HG03196 (cell line): ENCODE measurements around the gene CA4.

ENCODE experiments used
- ATAC-seq: cut with Tn5 transposase; IDR thresholded peaks from one replicate; pipeline ENCODE4 v1.9.1; 2021; ENCODE audit not compliant: unreplicated experiment

CA4 gene

DNA sequence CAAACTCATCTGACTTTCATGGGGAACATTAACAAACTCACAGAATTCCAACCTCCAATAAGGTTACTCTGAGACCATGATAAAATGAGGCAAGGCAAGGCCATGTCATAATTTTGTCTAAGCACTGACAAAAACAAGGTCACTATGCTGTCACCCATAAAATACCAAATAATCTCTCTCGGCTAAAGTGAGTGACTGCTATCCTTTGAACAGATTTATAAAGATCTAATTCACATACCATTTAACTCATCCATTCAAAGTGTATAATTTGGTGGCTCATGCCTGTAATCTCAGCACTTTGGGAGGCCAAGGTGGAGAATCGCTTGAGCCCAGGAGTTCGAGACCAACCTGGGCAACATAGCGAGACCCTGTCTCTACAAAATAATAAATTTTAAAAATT lies 20.6 kb upstream of the CA4 start:
- no peak for ATAC-seq

DNA sequence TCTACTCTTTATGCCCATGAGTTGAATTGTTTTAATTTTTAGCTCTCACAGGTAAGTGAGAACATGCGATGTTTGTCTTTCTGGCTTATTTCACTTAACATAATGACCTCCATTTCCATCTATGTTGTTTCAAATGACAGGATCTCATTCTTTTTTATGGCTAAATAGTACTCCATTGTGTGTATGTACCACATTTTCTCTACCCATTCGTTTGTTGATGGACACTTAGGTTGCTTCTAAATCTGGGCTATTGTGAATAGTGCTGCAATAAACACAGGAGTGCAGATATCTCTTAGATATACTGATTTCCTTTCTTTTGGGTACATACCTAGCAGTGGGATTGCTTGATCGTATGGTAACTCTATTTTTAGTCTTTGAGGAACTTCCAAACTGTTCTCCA lies 19.3 kb upstream of the CA4 start:
- ATAC-seq: no peak

DNA sequence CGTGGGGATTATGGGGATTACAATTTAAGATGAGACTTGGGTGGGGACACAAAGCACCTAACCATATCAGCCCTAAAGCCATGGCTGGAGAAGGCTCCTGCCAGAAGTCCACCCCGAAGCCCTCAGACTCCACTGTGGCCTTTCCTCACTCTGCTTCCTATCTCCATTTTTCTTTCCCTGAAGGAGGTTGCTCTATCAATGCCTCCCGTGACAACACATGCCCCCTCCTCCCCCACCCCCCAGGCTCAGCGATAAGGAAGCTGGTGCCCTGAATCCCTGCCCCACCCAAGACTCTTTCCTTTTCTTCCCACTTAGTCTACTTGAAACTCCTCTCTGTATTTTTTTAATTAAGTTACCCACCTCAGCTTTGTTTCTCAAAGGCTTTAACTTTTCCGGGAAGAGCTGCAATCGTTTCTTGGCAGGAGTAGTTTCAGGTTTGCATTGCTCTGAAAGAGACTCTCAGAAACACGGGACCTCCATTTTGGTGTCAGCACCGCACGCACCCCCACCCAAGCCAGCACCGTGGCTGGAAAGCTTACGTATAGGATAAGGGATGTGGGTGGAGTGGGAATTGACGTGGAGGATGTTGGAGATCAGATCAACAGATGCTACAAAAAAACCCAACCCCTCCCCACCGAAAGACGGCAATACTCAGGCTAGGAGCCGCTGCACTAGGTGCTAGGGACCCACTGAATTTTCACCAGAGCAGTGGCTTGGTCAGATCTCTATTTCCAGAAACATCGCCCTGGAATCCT lies 15.2 kb upstream of the CA4 start:
- ATAC-seq: no peak

DNA sequence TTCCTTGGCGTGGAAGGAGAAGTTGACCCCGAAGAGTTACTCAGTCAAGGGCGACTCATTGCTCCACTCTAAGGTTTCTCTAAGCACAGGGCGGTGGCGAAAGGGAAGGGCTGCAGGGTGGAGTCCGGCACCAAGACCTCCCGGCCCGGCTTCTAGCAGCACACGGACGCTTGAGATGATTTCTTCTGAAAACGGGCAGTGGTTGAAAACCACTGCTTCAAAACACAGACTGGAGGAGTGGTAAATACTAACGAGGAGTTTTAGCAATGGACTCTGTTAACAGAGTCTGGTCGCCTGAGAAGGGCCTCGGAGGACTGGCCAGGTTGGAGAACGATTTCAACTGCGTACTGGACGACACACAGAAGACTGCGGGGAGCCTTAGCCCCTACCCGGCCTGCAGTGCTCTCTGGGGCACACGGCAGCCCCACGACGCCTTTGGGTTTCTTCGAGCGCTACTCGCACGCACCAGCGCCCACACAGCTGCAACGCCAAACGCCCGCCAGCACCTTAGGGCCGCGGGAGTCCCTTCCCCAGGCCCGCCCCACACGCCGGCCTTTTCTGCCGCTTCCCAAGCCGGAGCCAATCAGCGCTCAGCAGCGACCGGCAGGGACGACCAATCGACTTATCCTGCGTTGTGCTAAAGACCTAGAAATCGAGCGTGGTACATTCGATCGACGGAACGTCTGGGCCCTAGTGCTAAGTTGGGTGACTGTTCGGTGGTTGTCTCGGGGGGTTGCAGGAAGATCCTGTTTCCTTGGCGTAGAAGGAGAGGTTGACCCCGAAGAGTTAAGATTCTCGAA lies 14.4 kb upstream of the CA4 start:
- peak; percentile 85 for ATAC-seq

DNA sequence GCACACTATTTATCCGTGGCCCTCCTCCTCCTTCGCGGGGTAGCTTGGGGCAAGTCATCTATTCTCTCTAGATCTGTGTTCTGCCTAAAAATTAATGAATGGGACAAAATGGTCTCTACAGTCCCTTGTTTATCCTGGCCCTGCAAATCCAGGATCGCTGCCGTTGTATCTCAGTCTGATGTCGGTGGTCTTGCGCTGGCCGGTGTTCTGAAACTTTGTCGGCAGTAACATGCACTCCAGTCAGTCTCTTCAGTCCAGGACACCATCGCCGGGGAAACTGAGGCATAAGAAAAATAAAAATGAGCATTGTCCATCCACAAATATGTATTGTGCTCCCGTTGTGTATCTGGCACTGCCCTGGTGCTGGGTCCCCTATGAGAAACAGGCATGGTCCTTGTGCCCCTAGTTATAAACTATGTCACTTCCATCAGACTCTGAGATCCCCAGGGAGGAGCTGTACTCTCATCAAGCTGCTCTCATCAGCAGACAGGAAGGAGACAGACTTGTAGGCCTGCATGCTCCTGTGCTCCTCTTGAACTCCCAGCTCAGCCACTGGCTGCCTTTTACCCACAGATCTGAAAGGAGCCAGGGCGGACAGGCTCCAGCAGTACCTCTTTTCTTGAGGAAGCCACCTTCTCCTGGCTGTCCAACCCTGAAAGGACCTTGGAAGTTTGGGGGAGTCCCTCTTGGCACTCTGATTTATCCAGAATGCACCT lies 13.7 kb upstream of the CA4 start:
- ATAC-seq: no peak

DNA sequence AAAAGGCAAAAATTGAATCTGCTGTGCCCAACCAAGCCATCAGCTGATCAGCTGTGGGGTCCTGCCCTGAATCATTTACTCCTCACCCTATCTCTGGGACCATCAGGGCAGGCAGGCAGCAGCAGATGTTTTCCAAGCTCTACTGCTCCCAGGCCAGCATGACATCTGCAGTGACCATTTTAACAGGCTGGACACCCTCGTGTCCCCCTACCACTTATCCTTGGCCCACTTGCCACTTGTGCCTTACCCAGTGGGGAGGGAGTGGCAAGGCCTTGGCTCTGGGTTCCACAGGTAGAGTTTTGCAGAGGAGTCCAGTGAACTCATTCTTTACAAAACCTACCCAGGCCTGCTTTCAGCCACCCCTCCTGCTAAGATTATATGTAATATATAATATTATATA lies 12.0 kb upstream of the CA4 start:
- no peak for ATAC-seq

DNA sequence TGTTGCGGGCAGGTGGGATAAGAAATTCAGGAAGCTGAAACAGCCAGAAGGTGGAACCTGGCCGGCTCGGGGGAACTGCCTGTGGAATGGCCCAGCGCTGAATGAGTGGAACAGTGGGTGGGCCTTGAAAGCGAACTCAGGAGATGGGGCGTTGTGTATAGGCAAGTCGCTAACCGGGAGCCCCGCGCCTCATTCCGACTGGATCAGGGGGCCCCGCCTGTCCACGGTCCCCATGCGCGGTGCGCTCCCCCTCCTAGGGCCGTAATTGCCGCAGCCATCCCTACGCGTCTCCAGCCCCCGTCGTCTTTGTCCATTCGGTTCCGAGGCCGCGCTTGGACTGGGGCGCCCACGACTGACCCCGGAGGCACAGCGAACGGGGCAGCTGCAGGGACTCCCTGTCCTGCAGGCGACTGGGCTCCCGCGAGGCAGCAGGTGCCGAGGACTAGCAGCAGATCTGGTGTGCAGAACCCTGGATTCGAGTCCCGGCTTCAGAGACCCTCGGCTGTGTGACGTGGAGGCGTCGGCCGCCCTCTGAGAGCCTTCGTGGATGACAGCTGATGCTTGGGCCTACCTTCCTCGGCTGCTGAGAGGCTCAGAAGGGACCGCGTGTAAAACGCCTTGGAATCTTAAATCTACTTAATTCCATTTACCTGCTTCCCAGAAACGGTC lies 10.9 kb upstream of the CA4 start:
- no peak for ATAC-seq

DNA sequence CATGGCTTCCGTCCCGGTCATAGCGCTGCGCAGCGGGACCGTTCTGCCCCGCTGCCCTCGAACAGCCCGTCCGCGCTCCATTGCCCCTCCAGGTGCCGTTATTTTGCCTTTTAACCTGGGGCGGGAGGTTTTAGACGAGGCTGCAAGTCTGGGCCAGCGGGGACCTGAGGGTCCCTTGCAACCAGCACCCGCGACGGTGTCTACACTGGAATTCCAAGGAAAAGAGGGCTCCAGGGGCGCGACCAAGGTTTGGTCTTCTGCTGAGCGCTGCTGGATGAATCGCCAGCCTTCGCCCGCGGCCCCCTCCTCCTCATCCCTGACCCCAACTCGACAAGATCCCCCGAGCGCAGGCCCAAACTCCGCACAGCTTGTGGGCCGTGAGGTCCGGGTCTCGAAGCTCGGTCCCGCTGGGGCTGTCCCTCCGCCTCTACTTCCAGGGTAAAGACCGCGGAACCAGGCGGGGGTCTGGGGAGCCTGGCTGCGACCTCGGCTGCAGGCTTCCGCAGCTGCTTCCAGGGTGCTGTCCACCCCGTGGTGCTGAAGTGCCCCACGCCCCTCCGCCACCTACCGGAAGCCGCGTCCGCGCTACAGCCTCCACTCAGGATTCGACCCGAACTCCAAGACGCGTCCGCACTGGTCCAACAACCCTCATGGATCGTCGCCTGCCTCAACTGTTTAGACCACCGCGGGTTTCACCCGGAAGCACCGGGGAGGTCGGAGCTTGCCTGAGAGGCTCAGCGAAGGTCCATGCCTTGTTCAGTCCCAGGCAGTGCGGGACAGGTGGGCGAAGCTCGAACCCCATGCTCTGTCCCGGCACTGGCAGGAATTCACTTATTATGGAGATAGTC lies 10.1 kb upstream of the CA4 start:
- ATAC-seq: no peak

DNA sequence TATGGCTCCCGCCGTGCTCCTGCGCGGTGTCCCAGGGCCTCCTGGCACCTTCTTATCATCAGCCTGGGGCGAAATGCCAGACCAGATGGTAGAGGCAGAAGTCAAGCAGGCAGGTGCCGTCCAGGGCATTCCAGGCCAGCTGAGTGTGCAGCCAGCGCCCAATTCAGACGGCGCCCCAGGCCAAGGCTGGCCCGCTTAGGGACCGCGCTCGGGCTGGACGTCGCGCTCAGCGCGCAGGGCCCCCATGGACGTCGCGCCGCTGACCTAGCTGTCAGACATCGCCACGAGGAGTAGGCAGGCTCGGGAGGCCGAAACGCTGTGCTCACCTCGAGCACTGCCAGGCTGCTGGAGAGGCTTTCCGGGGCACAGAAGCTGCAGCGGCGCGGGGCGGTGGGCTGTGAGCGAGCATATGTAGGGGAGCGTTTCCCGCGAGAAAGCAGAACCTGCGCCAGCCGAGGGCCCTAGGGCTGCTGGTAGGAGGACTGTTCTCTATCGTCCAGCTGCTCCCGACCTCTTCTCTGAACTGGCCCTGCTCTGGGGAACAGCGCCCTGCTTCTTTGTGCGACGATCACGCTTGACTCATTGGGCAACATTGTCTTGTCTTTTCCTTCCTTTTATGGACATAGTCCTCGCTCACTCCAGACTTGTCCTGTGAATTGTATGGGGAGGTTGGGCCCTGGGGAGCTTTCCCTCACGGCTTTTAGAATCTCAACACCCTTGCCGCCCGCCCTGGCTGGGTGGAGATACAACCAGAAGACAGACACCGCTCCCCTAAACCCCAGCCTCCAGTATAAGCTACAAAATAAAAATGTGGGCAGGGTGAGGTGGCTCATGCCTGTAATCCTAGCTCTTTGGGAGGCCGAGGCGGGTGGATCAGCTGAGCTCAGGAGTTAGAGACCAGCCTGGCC lies 8.4 kb upstream of the CA4 start:
- ATAC-seq: no peak

DNA sequence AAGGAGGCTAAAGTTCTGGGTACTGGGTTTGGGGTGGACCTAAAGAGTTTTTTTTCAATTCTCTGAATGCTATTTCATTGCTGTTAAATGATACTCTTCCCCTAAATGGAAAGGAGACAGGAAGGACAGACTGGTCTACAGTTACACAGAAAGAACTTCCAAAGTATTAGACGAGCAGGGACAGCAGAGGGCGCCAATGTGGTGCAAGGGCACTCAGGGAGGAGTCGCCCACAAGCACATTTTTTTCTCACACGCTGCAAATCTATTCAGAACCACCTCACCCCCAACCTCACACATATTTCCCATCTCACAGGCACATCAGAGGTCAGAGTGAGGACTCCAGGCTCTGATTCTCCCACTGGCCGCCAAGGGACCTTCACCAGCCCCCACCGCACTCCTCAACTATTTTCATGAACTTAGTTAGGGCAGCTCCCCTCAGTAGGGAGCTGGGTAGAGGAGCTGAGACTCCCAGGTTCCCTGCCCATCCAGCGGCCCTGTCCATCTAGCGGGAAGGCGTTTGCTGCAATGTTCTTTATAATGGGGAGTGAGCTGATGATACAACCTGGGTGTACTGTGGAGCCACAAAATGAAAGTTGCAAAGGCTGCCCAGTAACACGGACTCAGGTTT lies 6.8 kb upstream of the CA4 start:
- ATAC-seq: no peak

DNA sequence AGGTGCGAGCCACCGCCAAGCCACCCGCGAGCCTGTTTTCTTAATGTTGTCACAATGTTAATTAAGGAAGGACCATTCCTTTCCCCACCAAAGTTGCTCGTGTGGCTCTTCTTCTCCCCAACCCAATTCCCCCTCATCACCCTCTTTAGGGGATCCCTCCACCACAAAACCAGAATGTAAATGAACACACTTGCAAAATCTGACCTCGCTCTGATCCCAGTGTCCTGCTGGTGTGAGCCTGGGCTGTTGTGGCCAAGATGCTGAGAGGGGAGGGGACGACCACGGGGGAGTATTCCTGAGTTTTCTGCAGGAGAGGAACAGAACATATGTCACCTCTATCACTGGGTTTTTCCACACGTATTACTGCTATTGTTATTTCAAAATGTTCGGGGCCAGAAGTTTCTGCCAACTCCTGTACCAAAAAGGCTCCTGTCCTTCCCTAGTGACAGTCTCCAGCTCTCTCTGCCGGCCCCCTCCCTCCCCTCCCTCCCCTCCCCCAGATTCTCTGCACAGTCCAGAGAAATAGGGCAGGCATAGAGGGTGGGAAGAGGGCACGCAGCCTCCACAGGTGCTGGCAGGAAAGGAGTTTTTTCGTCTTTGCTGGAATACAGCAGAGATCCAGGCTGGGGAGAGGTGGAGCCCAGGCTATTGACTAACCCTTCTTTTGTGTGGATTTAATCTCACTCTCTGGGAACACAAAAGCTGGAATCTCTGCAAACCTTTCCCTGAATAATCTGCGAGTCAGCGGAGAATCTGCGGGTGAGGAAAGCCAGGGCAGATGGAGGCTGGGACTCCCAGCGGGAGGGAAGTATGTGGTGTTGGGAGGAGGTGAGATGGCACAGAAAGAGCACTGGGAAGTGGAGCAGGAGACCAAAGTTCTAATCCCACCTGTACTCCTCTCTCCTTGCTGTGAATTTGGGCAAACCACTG lies 4.5 kb upstream of the CA4 start:
- ATAC-seq: no peak

DNA sequence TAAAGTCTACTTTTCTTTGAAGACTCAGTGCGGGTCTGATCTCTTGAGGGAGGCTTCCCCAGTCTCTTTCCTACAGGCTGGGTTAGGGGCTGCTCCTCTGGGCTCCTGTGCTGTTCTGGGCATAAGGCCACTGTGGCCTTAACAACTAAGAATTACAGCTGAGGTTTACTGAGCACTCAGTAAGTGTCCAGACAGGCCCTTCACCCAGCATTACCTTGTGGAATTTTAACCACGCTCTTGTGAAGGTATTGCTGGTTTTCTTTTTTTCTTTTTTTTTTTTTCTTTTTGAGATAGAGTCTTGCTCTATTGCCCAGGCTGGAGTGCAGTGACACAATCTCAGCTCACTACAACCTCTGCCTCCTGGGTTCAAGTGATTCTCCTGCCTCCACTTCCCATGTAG lies 3.6 kb upstream of the CA4 start:
- no peak for ATAC-seq

DNA sequence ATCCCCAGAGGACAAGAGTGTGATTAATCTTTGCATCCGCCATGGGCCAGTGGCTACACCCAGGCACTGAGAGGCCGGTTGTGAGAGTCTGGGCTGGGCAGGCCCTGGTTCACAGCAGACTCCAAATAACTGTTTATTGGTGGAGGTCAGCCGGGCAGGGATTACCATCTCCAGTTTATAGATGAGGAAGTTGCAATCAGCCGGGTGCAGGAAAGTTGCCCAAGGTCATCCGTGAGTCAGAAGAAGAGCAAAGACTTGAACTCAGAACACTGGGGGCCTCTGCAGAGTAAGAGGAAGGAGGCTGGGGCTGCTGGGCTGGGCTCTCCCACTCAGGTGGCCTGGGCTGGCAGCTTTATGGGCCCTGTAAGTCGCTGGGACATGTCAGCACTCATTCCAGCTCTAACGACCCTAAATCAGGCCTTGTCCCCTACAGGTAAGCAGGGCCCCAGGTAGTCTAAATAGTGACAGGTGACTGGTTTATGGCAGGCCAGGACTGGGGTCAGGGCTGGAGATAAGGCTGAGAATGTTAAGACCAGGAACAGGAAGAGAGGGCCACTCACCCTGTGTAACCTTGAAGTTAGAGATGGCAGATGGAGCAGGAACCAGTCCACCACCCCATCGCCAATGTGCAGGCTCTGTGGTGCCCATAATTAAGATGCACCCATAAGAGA lies 2.1 kb upstream of the CA4 start:
- ATAC-seq: no peak

DNA sequence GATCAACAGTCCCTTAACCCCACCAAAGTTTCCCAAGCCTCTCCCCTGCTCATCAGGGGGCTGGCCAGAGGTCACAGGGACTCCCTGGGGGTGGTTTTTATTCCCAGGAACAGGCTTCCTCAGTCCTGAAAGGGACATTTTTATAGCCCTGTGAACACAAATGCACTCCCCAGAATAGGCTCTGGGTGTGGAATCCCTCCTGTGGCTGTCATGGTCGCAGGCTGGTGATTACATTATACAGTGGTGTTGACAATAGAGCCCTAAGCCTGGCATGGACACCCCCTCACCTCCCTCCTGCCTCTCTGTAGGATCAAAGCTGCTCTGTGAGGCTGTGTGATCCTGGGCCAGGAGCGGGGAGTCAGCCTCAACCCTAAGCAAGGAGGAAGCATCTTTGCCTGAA lies 1.4 kb upstream of the CA4 start:
- no peak for ATAC-seq

DNA sequence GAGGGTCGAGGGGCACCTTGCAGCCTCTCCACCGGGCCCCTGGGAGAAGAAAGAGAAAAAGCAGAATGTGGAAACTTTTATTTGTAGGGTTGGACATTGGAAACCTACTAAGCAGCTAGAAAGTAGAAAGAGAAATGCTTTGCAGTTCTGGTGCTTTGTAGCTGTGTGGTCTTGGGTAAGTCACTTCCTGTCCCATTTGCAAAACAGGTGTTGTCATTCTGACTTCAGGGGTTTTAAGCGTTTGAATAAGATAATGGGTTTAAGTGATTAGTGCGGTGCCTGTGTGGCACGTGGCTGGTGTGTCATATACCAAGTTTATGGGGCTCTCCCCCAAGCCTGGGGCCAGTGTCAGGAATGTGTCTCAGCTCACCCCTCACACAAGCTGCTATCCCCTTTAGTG lies 1.6 kb downstream of the CA4 start:
- ATAC-seq: peak; percentile 50

DNA sequence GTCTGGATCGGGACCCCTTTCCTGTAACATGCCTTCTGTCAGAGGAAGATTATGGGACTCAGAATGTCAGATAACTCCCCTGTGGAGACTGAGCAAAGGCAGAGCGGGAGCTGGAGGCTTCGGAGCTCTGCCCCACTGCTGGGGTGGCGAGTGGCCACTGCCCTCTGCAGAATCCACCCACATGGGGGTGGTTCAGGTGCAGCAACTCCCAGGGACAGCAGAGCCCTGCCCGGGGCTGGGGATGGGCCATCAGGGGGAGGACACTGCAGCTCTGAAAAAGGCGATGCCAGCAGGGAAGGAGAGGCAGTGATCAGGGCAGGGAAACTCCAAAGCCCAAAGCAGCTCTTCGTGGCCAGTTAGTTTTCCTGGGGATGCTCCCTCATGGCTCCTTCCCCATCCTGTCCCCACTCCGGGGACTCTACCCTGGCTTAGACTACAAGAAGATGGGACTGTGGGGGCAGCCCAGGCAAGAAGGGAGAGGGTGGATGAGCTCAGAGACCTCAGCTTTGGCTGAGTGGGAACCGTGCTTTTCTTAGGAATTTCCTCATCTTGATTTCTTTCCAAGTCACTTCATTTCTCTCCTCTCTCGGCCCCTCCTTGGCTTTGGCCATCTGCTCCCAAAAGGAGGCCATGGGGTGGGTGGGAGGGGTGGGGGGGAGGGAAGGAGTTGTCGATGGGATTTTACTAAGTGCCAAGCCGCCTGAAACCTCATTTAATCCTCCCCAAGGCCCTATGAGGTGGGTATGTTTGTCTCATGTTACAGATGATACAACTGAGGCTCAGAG lies 4.0 kb downstream of the CA4 start:
- ATAC-seq: no peak
